GM19023 (cell line): ENCODE data around the gene UROC1.

Experiments used
- ATAC-seq: cut with Tn5 transposase; IDR thresholded peaks from one replicate; pipeline ENCODE4 v1.9.1; 2021; ENCODE audit warnings: mild to moderate bottlenecking, moderate library complexity; ENCODE audit not compliant: unreplicated experiment

The UROC1 gene

DNA sequence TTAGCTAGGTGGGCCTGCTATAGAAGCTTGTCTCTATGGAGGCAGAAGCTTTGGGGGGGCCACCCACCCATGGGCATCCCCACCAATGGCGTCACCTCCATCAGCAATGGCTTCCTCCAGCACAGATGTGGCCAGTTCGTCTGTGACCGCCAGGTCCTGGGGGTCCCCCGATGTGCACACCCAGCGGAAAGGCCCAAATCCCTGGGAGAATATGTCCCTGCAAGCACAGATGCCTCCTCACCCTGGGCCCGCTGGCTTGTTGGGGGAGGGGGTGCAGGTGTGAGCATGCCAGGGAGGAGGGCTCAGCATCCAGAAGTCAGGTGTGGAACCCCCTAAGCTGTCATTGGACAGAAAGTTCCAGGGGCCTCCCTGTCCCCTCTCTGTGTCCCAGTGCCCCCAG is 19.6 kb downstream of the UROC1 start:
- no peak for ATAC-seq

DNA sequence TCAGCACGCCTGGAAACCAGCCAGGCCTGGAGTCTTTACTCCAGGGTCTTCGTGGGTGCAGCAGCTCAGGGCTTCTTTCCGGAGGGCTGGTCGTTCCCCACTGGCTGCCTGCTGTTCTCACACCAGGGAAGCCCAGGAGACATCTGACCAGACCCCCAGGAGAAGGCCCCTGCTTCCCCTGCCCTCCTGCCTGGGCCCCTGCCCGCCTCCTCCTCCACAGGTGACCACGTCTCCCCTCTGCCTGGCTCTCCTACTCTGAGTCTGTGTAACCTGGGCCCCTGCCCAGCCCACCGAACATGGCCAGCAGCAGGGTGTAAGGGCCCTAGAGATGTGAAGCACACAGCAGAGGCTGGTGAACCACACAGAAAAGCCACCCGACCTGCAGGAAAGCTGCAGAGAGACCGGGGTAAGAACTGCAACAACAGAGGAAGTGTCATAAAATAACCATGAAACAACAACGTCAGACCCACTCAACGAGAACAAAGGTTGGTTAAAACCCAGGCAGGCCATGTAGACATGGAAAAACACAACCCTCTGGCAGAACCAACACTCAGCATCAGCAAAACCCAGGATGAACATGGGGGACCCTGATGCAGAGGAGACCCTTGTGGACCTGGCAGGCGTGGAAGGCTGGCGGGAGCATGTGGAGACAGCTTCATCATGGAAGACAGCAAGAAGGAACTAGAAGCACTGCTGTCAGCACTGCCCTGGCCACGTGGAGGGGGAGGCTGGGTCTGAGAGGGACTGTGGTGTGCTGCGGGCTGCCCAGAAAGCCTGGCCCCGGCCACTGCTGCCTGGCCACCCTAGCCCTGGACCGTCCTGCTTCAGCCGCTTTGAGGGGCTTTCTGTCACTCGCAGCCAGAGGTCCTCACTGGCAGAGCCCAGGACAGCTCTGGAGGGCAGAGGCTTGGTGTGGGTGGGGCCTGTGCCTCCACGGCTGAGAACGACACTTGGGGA is 20.4 kb downstream of the UROC1 start:
- ATAC-seq, result no peak

DNA sequence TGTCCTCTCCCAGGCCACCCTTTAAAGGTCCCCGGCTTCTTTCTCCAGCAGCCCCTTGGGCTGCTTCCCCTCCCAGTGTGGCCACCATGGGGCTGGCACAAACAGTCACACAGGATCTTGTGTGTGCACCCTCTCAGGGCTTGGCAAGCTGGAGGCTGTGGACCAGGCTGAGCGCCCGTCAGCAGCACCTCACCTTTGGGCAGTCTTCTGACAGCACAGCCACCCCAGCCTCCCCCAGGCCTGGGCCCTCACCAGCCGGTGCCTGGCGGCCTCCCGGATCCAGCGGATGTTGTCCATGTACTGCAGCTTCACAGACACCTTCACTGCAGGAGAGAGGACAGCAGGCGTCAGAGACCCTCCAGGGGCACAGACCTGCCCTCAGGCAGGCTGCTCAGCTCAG is 21.8 kb downstream of the UROC1 start:
- ATAC-seq, result no peak

DNA sequence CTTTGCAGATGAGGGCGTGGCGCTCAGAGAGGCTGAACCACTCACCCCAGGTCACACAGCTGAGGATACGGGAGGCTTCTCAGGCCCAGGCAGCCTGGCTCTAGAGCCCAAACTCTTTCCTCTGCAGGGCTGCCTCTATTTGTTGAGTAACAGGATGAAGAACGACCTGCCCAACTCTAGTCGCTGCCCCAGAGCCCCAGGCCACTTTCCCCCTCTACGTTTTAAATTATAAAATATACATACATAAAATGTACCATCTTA is 22.7 kb downstream of the UROC1 start:
- no peak for ATAC-seq

DNA sequence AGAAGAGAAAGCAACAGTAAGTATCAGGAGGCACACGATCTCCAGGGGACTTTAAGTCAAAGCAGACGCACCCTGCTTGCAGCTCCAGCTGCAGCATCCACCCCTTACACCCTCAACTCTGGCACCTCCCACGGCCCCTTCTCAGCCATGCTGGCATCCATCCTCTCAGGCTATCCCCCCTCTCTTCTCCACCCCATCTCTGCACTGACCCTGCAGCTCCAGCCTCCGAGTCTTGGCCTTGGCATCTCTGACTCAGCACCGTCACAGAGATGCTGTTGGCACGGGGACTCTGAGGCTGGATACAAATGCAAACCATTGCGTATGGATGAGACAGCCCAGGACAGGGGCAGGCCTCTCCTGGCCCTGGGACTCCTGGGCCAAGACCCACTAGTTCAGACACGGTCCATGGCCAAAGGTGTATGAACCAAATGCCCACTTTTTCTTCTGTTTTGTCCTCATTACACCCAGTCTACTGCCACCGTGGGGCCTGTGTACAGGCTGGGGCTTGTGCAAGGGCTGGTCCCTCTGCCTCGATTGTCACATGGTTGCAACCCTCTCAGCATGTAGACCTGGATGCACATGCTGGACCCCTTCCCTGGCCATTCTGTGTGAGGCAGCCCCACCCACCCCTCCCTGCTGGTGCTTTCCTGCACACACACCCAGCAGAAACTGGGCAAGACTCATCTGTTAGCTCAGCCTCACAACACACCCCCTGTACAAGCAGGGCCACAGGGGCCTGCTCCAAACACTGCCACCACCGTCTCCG is 23.2 kb downstream of the UROC1 start:
- ATAC-seq, result no peak

DNA sequence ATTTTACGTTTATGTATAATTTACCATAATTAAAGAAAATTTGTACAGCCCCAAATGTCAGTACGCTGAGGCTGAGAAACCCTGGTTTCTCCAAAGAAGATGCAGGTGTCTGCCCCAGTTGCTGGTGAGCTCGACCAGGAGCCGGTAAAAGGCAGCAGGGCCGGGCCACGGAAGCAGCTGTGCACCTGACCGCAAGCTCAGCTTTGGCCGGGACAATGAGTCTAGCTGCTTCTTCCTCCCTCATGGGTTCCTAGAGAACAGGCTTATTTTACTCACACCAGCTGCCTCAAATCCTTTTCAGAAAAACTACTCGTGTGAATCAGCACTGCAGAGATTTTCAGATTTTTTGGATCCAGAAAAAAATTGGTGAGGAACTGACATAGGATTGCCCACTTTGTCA is 23.8 kb downstream of the UROC1 start:
- ATAC-seq, result no peak

GRCh38 chr3:126493051-126493450 is 24.5 kb downstream of the UROC1 start:
- no peak for ATAC-seq

GRCh38 chr3:126491221-126492013 is 26.2 kb downstream of the UROC1 start:
- ATAC-seq, result no peak

DNA sequence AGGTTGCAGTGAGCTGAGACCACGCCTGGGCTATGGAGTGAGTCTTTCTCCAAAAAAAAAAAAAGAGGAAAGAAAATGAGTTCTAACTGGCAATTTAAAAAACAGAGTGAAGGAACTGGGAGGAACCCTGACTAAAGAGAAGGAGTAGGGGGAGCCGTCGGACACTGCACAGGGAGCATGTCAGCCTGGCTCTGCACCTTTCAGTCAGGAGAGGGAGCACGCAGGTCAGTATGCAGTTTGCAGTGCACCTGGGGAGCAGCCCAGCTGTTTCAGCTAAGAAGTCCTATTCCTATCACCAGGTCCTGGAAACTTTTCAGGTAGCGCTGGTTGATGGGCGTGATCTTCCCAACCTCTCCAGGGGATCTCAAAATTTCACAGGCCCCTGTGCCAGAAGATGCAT is 27.0 kb downstream of the UROC1 start:
- no peak for ATAC-seq

- ATAC-seq, result no peak
Observed at GRCh38 chr3:126488886-126489569, 28.5 kb downstream of the UROC1 start.

DNA sequence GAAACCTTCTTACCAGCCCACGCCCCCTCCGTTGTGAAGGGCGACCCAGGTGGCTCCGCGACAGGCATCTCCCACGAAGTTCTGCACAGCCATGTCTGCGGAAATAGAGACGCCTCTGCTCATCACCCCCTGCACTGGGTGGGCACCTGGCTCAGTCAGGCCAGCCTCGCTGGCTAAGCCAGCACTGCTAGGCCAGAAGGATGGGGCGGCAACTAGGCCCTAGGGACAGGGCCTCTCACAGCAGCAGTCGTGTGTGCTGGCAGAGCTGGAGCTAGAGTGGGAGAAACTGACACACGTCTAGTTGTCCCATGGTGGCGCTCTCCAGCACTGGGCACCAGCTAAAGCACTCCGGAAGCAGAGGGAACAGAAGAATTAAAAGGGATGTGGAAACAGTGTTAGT is 29.4 kb downstream of the UROC1 start:
- no peak for ATAC-seq

DNA sequence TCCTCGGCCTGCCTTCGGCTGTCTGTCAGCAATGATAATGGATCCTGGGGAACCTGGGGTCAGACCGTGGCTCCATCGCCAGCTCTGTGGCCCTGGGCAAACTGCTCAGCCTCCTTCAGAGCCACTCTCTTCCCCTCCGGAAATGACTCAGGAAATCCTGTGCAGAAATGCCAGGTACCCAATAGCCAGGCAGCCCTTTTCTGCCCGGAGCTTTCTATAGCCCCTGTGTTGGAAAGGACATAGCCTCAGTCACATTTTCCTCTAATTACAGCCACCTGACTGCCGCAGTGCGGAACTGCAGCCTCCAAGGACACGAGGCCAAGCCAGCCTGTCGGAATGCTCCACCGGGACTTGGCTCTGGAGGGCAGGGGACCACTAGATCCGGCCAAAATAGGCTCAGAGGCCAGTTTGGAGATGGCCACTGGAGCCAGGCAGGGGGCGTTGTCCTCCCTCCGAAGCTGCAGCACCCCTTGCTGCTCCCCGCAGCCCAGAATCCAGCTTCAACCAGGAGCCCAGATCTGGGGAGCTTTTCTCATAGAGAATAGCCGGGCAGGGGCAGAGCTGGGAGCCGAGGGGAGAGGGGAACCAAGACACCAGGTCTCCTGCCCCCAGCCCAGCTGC is 30.3 kb downstream of the UROC1 start:
- ATAC-seq, result no peak

DNA sequence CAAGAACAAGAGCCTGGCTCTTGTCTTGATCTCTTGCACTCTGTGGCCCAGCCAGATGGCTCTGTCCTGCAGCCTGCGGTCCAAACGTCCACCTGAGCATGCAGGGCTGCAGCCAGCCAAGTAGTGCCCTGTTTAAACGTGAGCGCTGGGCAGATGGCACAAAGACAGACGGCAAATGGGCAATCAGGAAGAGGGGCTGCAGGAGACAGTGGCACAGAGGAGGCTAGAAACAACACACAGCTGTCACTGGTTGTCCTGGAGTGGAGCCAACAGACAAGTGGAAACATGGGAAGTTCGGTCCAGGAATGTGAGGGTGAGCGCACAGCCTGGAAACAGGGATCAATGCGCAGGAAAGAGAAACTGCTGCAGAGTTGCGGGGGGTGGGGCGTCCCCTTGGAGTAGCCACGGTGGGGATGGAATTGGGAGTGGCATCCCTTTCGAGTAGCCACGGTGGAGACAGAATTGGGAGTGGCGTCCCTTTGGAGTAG is 31.2 kb downstream of the UROC1 start:
- ATAC-seq, result no peak

DNA sequence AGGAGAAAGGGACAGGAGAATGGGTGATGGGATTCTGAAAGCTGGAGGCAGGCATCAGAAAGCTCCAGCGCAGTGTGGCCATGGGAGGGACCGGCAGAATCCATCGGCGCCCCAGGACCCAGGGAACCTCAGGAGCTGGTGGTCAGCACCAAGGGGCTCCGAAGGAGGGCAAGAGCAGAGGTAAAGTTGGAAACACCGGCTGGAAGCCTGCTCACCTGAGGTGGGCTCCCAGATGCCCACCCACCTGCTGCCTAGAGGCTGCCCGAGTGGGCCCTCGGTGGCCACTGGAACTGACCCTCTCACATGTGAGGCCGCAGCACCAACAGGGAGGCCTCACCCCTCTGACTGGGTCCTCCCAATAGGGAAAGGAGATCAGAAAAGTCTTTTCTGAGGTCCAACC is 31.6 kb downstream of the UROC1 start:
- ATAC-seq, result no peak

DNA sequence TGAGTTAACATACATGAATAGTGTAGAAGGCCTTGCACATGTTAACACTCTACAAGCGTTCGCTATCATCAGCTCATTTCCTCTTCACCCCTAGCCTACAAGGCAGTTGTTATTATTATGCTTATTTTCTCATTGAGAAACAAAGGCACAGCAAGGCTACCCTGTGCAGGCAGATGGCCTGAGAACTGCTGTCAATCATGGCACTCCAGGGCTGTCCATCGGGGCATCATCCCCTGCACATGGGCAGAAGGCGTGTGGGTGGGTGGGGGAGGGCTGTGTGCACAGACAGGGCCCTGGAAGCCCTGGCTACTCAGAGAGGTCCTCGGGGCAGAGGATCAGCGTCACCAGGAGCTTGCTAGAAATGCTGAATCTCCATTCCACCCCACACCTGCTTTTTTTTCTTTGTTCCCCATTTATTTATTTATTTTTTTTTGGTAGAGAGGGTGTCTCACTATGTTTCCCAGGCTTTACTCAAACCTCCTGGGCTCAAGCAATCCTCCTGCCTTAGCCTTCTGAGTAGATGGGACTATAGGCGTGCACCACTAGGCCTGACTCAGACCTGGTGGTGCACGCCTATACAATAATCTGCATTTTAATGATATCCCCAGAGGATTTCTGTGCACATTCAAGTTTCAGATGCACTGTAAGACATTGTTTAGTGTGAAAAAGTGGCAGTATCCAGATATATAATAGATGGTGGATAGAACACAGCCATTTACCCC is 32.2 kb downstream of the UROC1 start:
- ATAC-seq, result no peak

- ATAC-seq, result no peak
Observed at GRCh38 chr3:126484662-126485061, 32.9 kb downstream of the UROC1 start.

GRCh38 chr3:126484148-126484547 is 33.4 kb downstream of the UROC1 start:
- no peak for ATAC-seq

DNA sequence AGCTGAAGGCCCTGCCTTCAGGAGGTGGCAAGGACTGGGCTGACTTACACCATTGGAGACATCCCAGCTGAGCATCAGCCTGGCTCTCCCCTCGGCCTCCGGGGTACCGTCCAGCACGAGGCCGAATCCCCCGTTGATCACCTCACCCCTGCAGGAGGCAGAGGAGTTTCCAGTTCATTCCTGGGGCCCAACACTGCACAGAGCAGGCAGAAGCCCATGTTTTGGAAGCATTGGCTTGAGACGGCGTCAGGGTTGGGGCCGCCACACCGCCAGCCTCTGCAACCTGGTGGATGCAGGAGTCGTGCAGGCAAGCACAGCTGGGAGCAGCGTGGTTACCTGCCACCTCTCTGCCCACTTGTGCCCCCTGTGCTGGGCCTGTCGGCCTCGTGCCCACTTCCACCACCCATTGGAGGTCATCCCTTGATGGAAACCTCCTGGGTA is 34.2 kb downstream of the UROC1 start:
- ATAC-seq, result no peak

GRCh38 chr3:126482503-126483255 is 34.9 kb downstream of the UROC1 start:
- no peak for ATAC-seq
